ENCODE measurements around the gene PTPN2.
A peak's percentile ranks its signal among the peaks of the same experiment; 100 is the strongest.

The PTPN2 gene

GRCh38 chr18:12857991-12858544, 26.0 kb downstream of the PTPN2 start:
- Histone ChIP-seq H3K36me3 (ENCODE audit: insufficient read depth, low read length) (peaks cover 35% of the 10 kb centered on the region), H3K27me3 (ENCODE audit: insufficient read depth, low read length, poor library complexity) (no peaks in the 10 kb centered on the region), H3K79me2 (ENCODE audit: insufficient read depth, low read length) (peaks cover 93% of the 10 kb centered on the region), H3K9ac (ENCODE audit: low read depth, low read length) (peak overlapping the region; percentile 55), H3K9me3 (ENCODE audit: insufficient read depth, low read length, severe bottlenecking) (no peaks in the 10 kb centered on the region), H3K27ac (ENCODE audit: low read length) (peak overlapping the region; percentile 97), H3K4me3 (ENCODE audit: low read depth in 1 of 2, low read length in 2 of 2) (peak overlapping the region in 1 of 2 experiments; percentile 5; a peak in 1 of 4 replicates), H3K4me2 (ENCODE audit: insufficient read depth, low read length) (peak overlapping the region; percentile 50), H2AFZ (ENCODE audit: low read depth, low read length) (no peak overlapping the region), H3K4me1 (ENCODE audit: insufficient read depth, low read length) (peaks cover 79% of the 10 kb centered on the region), H4K20me1 (ENCODE audit: insufficient read depth, low read length) (no peaks in the 10 kb centered on the region)
- no peak for TF ChIP-seq EZH2 (IDR thresholded peaks at IDR 0.05; ENCODE audit: borderline replicate concordance, low read depth, low read length, severe bottlenecking)
- TF ChIP-seq, protein P1, sequence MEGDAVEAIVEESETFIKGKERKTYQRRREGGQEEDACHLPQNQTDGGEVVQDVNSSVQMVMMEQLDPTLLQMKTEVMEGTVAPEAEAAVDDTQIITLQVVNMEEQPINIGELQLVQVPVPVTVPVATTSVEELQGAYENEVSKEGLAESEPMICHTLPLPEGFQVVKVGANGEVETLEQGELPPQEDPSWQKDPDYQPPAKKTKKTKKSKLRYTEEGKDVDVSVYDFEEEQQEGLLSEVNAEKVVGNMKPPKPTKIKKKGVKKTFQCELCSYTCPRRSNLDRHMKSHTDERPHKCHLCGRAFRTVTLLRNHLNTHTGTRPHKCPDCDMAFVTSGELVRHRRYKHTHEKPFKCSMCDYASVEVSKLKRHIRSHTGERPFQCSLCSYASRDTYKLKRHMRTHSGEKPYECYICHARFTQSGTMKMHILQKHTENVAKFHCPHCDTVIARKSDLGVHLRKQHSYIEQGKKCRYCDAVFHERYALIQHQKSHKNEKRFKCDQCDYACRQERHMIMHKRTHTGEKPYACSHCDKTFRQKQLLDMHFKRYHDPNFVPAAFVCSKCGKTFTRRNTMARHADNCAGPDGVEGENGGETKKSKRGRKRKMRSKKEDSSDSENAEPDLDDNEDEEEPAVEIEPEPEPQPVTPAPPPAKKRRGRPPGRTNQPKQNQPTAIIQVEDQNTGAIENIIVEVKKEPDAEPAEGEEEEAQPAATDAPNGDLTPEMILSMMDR (IDR thresholded peaks at IDR 0.05; ENCODE audit: borderline replicate concordance, extremely low read depth, low read length, poor library complexity, severe bottlenecking) = peak; percentile 12
- DNase-seq (no peak), ATAC-seq (ENCODE audit: insufficient read depth, low read depth) (peak; percentile 50)

GRCh38 chr18:12857215-12857905, 26.7 kb downstream of the PTPN2 start:
- Histone ChIP-seq H3K9ac (ENCODE audit: low read depth, low read length) (peak overlapping the region; percentile 55), H3K27me3 (ENCODE audit: insufficient read depth, low read length, poor library complexity) (no peaks in the 10 kb centered on the region), H4K20me1 (ENCODE audit: insufficient read depth, low read length) (no peaks in the 10 kb centered on the region), H3K36me3 (ENCODE audit: insufficient read depth, low read length) (peaks cover 42% of the 10 kb centered on the region), H3K4me1 (ENCODE audit: insufficient read depth, low read length) (peaks cover 72% of the 10 kb centered on the region), H3K27ac (ENCODE audit: low read length) (peak overlapping the region; percentile 97), H3K4me2 (ENCODE audit: insufficient read depth, low read length) (peak overlapping the region; percentile 50), H3K79me2 (ENCODE audit: insufficient read depth, low read length) (peaks cover 93% of the 10 kb centered on the region), H2AFZ (ENCODE audit: low read depth, low read length) (no peak overlapping the region), H3K4me3 (ENCODE audit: low read depth in 1 of 2, low read length in 2 of 2) (peak overlapping the region in 1 of 2 experiments; percentile 28; a peak in 2 of 4 replicates), H3K9me3 (ENCODE audit: insufficient read depth, low read length, severe bottlenecking) (no peaks in the 10 kb centered on the region)
- DNase-seq (peak; percentile 89), ATAC-seq (ENCODE audit: insufficient read depth, low read depth) (peak; percentile 89)
- TF ChIP-seq EZH2 (IDR thresholded peaks at IDR 0.05; ENCODE audit: borderline replicate concordance, low read depth, low read length, severe bottlenecking) = no peak
- TF ChIP-seq, protein P1 (IDR thresholded peaks at IDR 0.05; ENCODE audit: borderline replicate concordance, extremely low read depth, low read length, poor library complexity, severe bottlenecking) = peak; percentile 46

DNA sequence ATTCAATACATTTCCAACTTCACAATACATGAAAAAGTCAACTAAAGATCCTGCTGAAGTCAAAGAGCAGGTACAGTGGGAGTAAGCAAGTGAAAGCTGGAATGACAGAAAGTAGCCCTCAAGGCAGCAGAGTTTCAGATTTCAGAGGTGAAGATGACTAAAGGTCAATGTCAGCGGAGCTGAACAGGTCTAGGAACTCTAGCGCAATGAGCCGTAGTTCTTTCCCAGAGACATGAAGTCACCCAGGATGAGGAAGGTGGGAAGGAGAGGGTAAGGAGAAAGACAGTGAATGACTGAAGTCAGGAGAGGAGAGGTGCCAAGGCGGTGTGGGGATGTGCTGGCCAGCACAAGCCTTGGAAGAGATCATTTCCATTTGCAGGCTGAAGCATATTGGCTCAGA, 28.1 kb downstream of the PTPN2 start:
- H4K20me1 ChIP-seq (ENCODE audit: insufficient read depth, low read length) = no peaks in the 10 kb centered on the region
- no peak overlapping the region for H2AFZ ChIP-seq (ENCODE audit: low read depth, low read length)
- H3K27ac ChIP-seq (ENCODE audit: low read length) = peak overlapping the region; percentile 97
- ATAC-seq (ENCODE audit: insufficient read depth, low read depth) (no peak), DNase-seq (no peak)
- H3K27me3 ChIP-seq (ENCODE audit: insufficient read depth, low read length, poor library complexity) = no peaks in the 10 kb centered on the region
- H3K36me3 ChIP-seq (ENCODE audit: insufficient read depth, low read length) = peaks cover 46% of the 10 kb centered on the region
- no peak overlapping the region; the same call in 1 of the 2 replicates for H3K9ac ChIP-seq (ENCODE audit: low read depth, low read length)
- H3K4me1 ChIP-seq (ENCODE audit: insufficient read depth, low read length) = peaks cover 57% of the 10 kb centered on the region
- TF ChIP-seq, protein P1 (IDR thresholded peaks at IDR 0.05; ENCODE audit: borderline replicate concordance, extremely low read depth, low read length, poor library complexity, severe bottlenecking) = no peak
- TF ChIP-seq EZH2 (IDR thresholded peaks at IDR 0.05; ENCODE audit: borderline replicate concordance, low read depth, low read length, severe bottlenecking) = no peak
- no peaks in the 10 kb centered on the region for H3K9me3 ChIP-seq (ENCODE audit: insufficient read depth, low read length, severe bottlenecking)
- no peak overlapping the region for H3K4me3 ChIP-seq (ENCODE audit: low read depth in 1 of 2, low read length in 2 of 2)
- no peak overlapping the region for H3K4me2 ChIP-seq (ENCODE audit: insufficient read depth, low read length)
- H3K79me2 ChIP-seq (ENCODE audit: insufficient read depth, low read length) = peaks cover 89% of the 10 kb centered on the region
